PC-3 (cell line): ENCODE data around the gene GPN1. TPM values are rescaled to one million over a fixed set of nuclear protein-coding genes. Genes with fewer than 3 reads are reported as not detected.
"Not testable (repeated sequence)": the region's sequence is repeated elsewhere in the genome, so short reads cannot be mapped to it uniquely, and the experiment has no call there.

ENCODE experiments used
- ATAC-seq: fragments of 200-7000 bp; cut with Tn5 transposase; 2 replicates; pipeline ENCODE4 v1.9.1; 2020; ENCODE audit warnings: mild to moderate bottlenecking, moderate library complexity
- BruUV-seq: library from RNA; stranded (reverse); fragments of 400-500 nt; replicated peaks from 2 replicates; lab custom pipeline; 2021; lab: Mats Ljungman, UMichigan
- CTCF ChIA-PET: fragments of 300-600 bp; sonication (Branson Sonifier 250); formaldehyde crosslinking; loops from one replicate; lab custom pipeline; 2022; ENCODE audit warnings: antibody characterized with exemption; lab: Charles Lee
- POLR2A ChIA-PET: fragments of 300-600 bp; sonication (Branson Sonifier 250); formaldehyde crosslinking; loops from one replicate; lab custom pipeline; 2022; ENCODE audit warnings: antibody characterized with exemption; ENCODE audit not compliant: unreplicated experiment; lab: Charles Lee
- DNase-seq: peaks from one replicate; pipeline ENCODE4 v3.0.0-alpha.2; 2015
- H2AFZ ChIP-seq: fragments of 300-600 bp; sonication (generic); 2 replicates; pipeline ENCODE4 v1.6.0; 2016; ENCODE audit warnings: antibody characterized with exemption, low read length
- H3F3A ChIP-seq: fragments of 300-600 bp; sonication (generic); one replicate; pipeline ENCODE4 v1.6.0; 2017; ENCODE audit warnings: antibody characterized with exemption, low read length, control low read depth, mild to moderate bottlenecking; ENCODE audit not compliant: unreplicated experiment
- H3K27ac ChIP-seq: fragments of 300-600 bp; sonication (generic); 2 replicates; pipeline ENCODE4 v1.5.1; 2016; ENCODE audit warnings: mild to moderate bottlenecking, low read length
- H3K27me3 ChIP-seq: fragments of 300-600 bp; sonication (generic); 2 replicates; pipeline ENCODE4 v1.6.1; 2016; ENCODE audit warnings: low read length, mixed read lengths
- H3K36me3 ChIP-seq: fragments of 300-600 bp; sonication (generic); 2 replicates; pipeline ENCODE4 v1.6.1; 2016; ENCODE audit warnings: low read depth, mixed run types, low read length, mixed read lengths
- H3K4me1 ChIP-seq: fragments of 300-600 bp; sonication (generic); 2 replicates; pipeline ENCODE4 v1.5.1; 2016; ENCODE audit warnings: low read length; ENCODE audit not compliant: insufficient read depth
- H3K4me2 ChIP-seq: fragments of 300-600 bp; sonication (generic); 2 replicates; pipeline ENCODE4 v1.6.0; 2016; ENCODE audit warnings: low read length
- H3K4me3 ChIP-seq: fragments of 300-600 bp; sonication (generic); 2 replicates; pipeline ENCODE4 v1.5.1; 2016; ENCODE audit warnings: mild to moderate bottlenecking, low read length, mixed read lengths
- H3K79me2 ChIP-seq: fragments of 300-600 bp; sonication (generic); 2 replicates; pipeline ENCODE4 v1.6.1; 2017; ENCODE audit warnings: low read length, mixed read lengths
- H3K9ac ChIP-seq: fragments of 300-600 bp; sonication (generic); 2 replicates; pipeline ENCODE4 v1.6.0; 2016; ENCODE audit warnings: mild to moderate bottlenecking, low read length
- H3K9me2 ChIP-seq: fragments of 300-600 bp; sonication (generic); replicated peaks from 2 replicates; pipeline ENCODE4 v1.6.1; 2016; ENCODE audit warnings: mixed run types, low read length, mixed read lengths
- H3K9me3 ChIP-seq: fragments of 300-600 bp; sonication (generic); 2 replicates; pipeline ENCODE4 v1.6.1; 2016; ENCODE audit warnings: low read length, mixed read lengths
- H4K20me1 ChIP-seq: fragments of 300-600 bp; sonication (generic); 2 replicates; pipeline ENCODE4 v1.6.1; 2016; ENCODE audit warnings: low read length, mixed read lengths
- EZH2 ChIP-seq: fragments of 300-600 bp; sonication (generic); IDR thresholded peaks from one replicate; pipeline ENCODE4 v1.6.1; 2017; ENCODE audit warnings: antibody characterized with exemption, mild to moderate bottlenecking, low read length; ENCODE audit not compliant: unreplicated experiment
- EZH2phosphoT487 ChIP-seq: fragments of 300-600 bp; sonication (generic); IDR thresholded peaks from 2 replicates; pipeline ENCODE4 v1.6.1; 2018; ENCODE audit warnings: mild to moderate bottlenecking, antibody characterized with exemption, low read length, borderline replicate concordance
- intact Hi-C: fragments of 100-400 bp; cut with micrococcal nuclease; formaldehyde crosslinking; loops from 2 replicates; pipeline ENCODE4 v1.9.0; 2023
- total RNA-seq: library from RNA; depleted of rRNA; stranded (reverse); fragments of >200 nt; gene quantifications from 2 replicates; pipeline ENCODE4 v1.2.3, GENCODE V29; 2014
- TF ChIP-seq, protein P1 (sequence below): fragments of 300-600 bp; sonication (generic); conservative IDR thresholded peaks from 2 replicates; pipeline ENCODE4 v1.5.1; 2017; ENCODE audit warnings: antibody characterized with exemption, low read depth, mild to moderate bottlenecking, low read length

The GPN1 gene
- total RNA-seq, 1 experiment from 2014 or later: 46.8 TPM

DNA sequence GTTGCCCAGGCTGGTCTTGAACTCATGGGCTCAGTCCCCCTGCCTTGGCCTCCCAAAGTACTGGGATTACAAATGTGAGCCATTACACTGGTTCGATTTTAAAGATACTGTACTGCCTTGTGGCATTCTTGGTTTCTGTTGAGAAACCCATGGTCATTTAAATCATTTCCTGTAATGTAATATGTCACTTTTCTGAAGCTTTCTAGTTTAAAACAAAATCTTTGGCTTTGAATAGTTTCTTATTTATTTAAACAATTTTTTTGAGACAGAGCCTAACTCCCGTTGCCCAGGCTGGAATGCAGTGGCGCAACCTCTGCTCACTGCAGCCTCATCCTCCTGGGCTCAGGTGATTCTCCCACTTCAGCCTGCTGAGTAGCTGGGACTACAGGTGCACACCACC, 37.1 kb upstream of the GPN1 start:
- Histone ChIP-seq H3K27ac (no peak overlapping the region), H3K79me2 (no peaks in the 10 kb centered on the region), H3K9ac (no peak overlapping the region), H3K9me2 (no peaks in the 10 kb centered on the region), H3K4me2 (no peak overlapping the region), H3K4me1 (peaks cover 15% of the 10 kb centered on the region), H4K20me1 (no peaks in the 10 kb centered on the region), H3K36me3 (no peaks in the 10 kb centered on the region), H3K27me3 (no peaks in the 10 kb centered on the region), H2AFZ (no peak overlapping the region), H3K9me3 (no peaks in the 10 kb centered on the region), H3K4me3 (no peak overlapping the region), H3F3A (no peaks in the 10 kb centered on the region)
- intact Hi-C loops: no loop called here
- BruUV-seq: no TSS peak
- DNase-seq: no peak
- POLR2A ChIA-PET: no interaction called here
- ATAC-seq: no peak
- CTCF ChIA-PET: no interaction called here
- no peak for TF ChIP-seq EZH2phosphoT487
- TF ChIP-seq EZH2: no peak
- TF ChIP-seq, protein P1, sequence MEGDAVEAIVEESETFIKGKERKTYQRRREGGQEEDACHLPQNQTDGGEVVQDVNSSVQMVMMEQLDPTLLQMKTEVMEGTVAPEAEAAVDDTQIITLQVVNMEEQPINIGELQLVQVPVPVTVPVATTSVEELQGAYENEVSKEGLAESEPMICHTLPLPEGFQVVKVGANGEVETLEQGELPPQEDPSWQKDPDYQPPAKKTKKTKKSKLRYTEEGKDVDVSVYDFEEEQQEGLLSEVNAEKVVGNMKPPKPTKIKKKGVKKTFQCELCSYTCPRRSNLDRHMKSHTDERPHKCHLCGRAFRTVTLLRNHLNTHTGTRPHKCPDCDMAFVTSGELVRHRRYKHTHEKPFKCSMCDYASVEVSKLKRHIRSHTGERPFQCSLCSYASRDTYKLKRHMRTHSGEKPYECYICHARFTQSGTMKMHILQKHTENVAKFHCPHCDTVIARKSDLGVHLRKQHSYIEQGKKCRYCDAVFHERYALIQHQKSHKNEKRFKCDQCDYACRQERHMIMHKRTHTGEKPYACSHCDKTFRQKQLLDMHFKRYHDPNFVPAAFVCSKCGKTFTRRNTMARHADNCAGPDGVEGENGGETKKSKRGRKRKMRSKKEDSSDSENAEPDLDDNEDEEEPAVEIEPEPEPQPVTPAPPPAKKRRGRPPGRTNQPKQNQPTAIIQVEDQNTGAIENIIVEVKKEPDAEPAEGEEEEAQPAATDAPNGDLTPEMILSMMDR: no peak

DNA sequence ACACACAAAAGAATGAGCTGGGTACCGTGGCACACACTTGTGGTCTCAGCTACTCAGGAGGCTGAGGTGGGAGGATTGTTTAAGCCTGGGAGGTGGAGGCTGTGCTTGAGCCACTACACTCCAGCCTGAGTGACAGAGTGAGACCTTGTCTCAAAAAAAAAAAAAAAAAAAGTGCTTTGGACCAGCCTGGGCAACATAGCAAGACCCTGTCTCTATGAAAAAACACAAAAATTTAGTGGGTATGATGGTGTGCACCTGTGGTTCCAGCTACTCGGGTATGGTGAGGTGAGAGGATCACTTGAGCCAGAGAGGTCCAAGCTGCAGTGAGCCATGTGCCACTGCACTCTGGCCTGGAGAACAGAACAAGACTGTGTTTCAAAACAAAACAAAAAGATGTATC, 35.6 kb upstream of the GPN1 start:
- POLR2A ChIA-PET: no interaction called here
- intact Hi-C loops: no loop called here
- no peak overlapping the region for H3K4me2 ChIP-seq

DNA sequence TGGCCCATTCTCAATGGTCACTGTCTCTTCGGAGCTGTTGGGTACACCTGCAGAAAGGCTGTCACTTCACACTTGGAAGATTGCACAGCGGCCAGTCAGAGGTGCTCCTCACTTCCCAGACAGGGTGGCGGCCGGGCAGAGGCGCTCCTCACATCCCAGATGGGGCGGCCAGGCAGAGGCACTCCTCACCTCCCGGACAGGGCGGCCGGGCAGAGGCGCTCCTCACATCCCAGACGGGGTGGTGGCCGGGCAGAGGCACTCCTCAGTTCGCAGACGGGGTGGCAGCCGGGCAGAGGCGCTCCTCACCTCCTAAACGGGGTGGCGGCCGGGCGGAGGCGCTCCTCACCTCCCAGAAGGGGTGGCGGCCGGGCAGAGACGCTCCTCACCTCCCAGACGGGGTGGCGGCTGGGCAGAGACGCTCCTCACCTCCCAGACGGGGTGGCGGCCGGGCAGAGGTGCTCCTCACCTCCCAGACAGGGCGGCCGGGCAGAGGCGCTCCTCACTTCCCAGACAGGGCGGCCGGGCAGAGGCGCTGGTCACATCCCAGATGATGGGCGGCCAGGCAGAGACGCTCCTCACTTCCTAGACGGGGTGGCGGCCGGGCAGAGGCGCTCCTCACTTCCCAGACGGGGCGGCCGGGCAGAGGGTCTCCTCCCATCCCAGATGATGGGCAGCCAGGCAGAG, 34.7 kb upstream of the GPN1 start:
- ATAC-seq: not testable (repeated sequence)

More for the DNA sequence above, 35.6 kb upstream of the GPN1 start:
- H3K4me1 ChIP-seq: peaks cover 14% of the 10 kb centered on the region
- no peaks in the 10 kb centered on the region for H3K9me2 ChIP-seq
- no peaks in the 10 kb centered on the region for H3K36me3 ChIP-seq
- CTCF ChIA-PET: no interaction called here
- no peaks in the 10 kb centered on the region for H4K20me1 ChIP-seq
- H3K27ac ChIP-seq: no peak overlapping the region
- TF ChIP-seq EZH2: no peak
- TF ChIP-seq, protein P1: no peak
- no peak for TF ChIP-seq EZH2phosphoT487
- BruUV-seq: no TSS peak
- H2AFZ ChIP-seq: no peak overlapping the region
- H3K27me3 ChIP-seq: no peaks in the 10 kb centered on the region
- DNase-seq: no peak
- no peaks in the 10 kb centered on the region for H3F3A ChIP-seq
- no peak overlapping the region for H3K9ac ChIP-seq
- no peaks in the 10 kb centered on the region for H3K9me3 ChIP-seq
- no peak overlapping the region for H3K4me3 ChIP-seq
- no peak for ATAC-seq
- no peaks in the 10 kb centered on the region for H3K79me2 ChIP-seq

DNA sequence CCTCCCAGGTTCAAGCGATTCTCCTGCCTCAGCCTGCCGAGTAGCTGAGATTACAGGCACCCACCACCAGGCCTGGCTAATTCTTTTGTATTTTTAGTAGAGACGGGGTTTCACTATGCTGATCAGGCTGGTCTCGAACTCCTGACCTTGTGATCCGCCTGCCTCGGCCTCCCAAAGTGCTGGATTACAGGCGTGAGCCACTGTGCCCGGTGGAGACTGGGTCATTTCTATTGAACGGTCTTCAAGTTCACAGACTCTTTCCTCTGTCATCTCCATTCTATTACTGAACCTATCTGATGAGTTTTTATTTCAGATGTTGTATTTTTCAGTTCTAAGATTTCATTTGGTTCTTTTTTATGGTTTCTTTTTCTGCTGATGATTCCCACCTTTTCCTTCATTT, 33.4 kb upstream of the GPN1 start:
- H3K4me3 ChIP-seq, intact Hi-C loops, H3K36me3 ChIP-seq, H3K4me2 ChIP-seq, H3K9me3 ChIP-seq, DNase-seq, H3F3A ChIP-seq, H3K9ac ChIP-seq, CTCF ChIA-PET, H3K4me1 ChIP-seq, H3K27me3 ChIP-seq, H3K27ac ChIP-seq, H4K20me1 ChIP-seq, POLR2A ChIA-PET, H2AFZ ChIP-seq, ATAC-seq, H3K9me2 ChIP-seq, H3K79me2 ChIP-seq, BruUV-seq: not testable (repeated sequence)

More for the DNA sequence above, 34.7 kb upstream of the GPN1 start:
- POLR2A ChIA-PET, DNase-seq, H3K4me1 ChIP-seq, H3K9me3 ChIP-seq, H3K9me2 ChIP-seq, H3K9ac ChIP-seq, H2AFZ ChIP-seq, H3K27ac ChIP-seq, CTCF ChIA-PET, H3K79me2 ChIP-seq, intact Hi-C loops, H3K4me3 ChIP-seq, H3K27me3 ChIP-seq, BruUV-seq, H3K36me3 ChIP-seq, H4K20me1 ChIP-seq, H3F3A ChIP-seq, H3K4me2 ChIP-seq: not testable (repeated sequence)
